KOPT-K1 (cell line): Measurements from ENCODE around the gene TRPV6.

Source experiments
- H3K27ac ChIP-seq: fragments of 200-600 bp; sonication (generic); 2 replicates; pipeline ENCODE4 v1.5.1; 2016; ENCODE audit warnings: antibody characterized with exemption, mild to moderate bottlenecking, low read depth, low read length; ENCODE audit not compliant: poor library complexity, severe bottlenecking
- H3K36me3 ChIP-seq: fragments of 200-600 bp; sonication (generic); 2 replicates; pipeline ENCODE4 v1.5.1; 2017; ENCODE audit warnings: antibody characterized with exemption, mild to moderate bottlenecking, low read length, moderate library complexity; ENCODE audit not compliant: insufficient read depth
- H3K9me3 ChIP-seq: fragments of 200-600 bp; sonication (generic); 2 replicates; pipeline ENCODE4 v1.5.1; 2017; ENCODE audit warnings: antibody characterized with exemption, low read length, mild to moderate bottlenecking; ENCODE audit not compliant: insufficient read depth, poor library complexity, severe bottlenecking

TRPV6 gene

GRCh38 chr7:142836426-142836825 is 49.1 kb downstream of the TRPV6 start:
- Histone ChIP-seq H3K27ac (peak overlapping the region; percentile 71), H3K36me3 (no peaks in the 10 kb centered on the region)

GRCh38 chr7:142835487-142835886 is 50.1 kb downstream of the TRPV6 start:
- Histone ChIP-seq H3K36me3 (no peaks in the 10 kb centered on the region), H3K9me3 (no peaks in the 10 kb centered on the region), H3K27ac (peak overlapping the region; percentile 71)

More at GRCh38 chr7:142836426-142836825, 49.1 kb downstream of the TRPV6 start:
- no peaks in the 10 kb centered on the region for H3K9me3 ChIP-seq

- Histone ChIP-seq H3K36me3 (no peaks in the 10 kb centered on the region), H3K9me3 (no peaks in the 10 kb centered on the region), H3K27ac (peak overlapping the region; percentile 71)
Measured at GRCh38 chr7:142833174-142834048, 52.1 kb downstream of the TRPV6 start.

- no peaks in the 10 kb centered on the region for H3K36me3 ChIP-seq
- H3K9me3 ChIP-seq: no peaks in the 10 kb centered on the region
- peak overlapping the region; percentile 71 for H3K27ac ChIP-seq
Measured at GRCh38 chr7:142832417-142832816, 53.1 kb downstream of the TRPV6 start.

- Histone ChIP-seq H3K36me3 (no peaks in the 10 kb centered on the region), H3K9me3 (peaks cover 18% of the 10 kb centered on the region), H3K27ac (no peak overlapping the region)
Measured at GRCh38 chr7:142827951-142828500, 57.5 kb downstream of the TRPV6 start.

- Histone ChIP-seq H3K36me3 (no peaks in the 10 kb centered on the region; the same call in 1 of the 2 replicates), H3K9me3 (peaks cover 34% of the 10 kb centered on the region), H3K27ac (no peak overlapping the region)
Measured at GRCh38 chr7:142822714-142823113, 62.8 kb downstream of the TRPV6 start.
